SK-N-SH treated with all-trans-retinoic acid at 6 μM for 48 hours (cell line): ENCODE results near the gene PEPD.

Experiments
- ARNTL ChIP-seq: fragments of 450-650 bp; formaldehyde crosslinking; IDR thresholded peaks from 2 replicates; pipeline ENCODE4 v1.5.0; 2020; ENCODE audit warnings: low read depth, mild to moderate bottlenecking, moderate library complexity, borderline replicate concordance
- ISL1 ChIP-seq: fragments of 250-450 bp; sonication (Bioruptor Pico); IDR thresholded peaks from 2 replicates; pipeline ENCODE4 v2.1.2; 2022; ENCODE audit warnings: mild to moderate bottlenecking, moderate library complexity
- PPARA ChIP-seq: fragments of 250-450 bp; sonication (Bioruptor Pico); IDR thresholded peaks from 2 replicates; pipeline ENCODE4 v1.5.0; 2020; ENCODE audit warnings: mild to moderate bottlenecking, borderline replicate concordance
- RARB ChIP-seq: fragments of 250-450 bp; sonication (Bioruptor Pico); IDR thresholded peaks from 2 replicates; pipeline ENCODE4 v1.8.0; 2021; ENCODE audit warnings: mild to moderate bottlenecking, moderate library complexity
- SNAI2 ChIP-seq: fragments of 250-450 bp; sonication (Bioruptor Pico); IDR thresholded peaks from 2 replicates; pipeline ENCODE4 v1.5.0; 2020; ENCODE audit warnings: mild to moderate bottlenecking, moderate library complexity
- TCF4 ChIP-seq: fragments of 250-450 bp; sonication (Bioruptor Pico); IDR thresholded peaks from 2 replicates; pipeline ENCODE4 v1.8.0; 2021; ENCODE audit warnings: mild to moderate bottlenecking, moderate library complexity, borderline replicate concordance
- ZC3H10 ChIP-seq: fragments of 250-450 bp; sonication (Bioruptor Pico); IDR thresholded peaks from 2 replicates; pipeline ENCODE4 v1.5.1; 2021; ENCODE audit warnings: mild to moderate bottlenecking, moderate library complexity
- TF ChIP-seq, protein P1 (sequence below): fragments of 250-450 bp; sonication (Bioruptor Pico); IDR thresholded peaks from 2 replicates; pipeline ENCODE4 v1.8.0; 2020; ENCODE audit warnings: mild to moderate bottlenecking, moderate library complexity, borderline replicate concordance

DNA sequence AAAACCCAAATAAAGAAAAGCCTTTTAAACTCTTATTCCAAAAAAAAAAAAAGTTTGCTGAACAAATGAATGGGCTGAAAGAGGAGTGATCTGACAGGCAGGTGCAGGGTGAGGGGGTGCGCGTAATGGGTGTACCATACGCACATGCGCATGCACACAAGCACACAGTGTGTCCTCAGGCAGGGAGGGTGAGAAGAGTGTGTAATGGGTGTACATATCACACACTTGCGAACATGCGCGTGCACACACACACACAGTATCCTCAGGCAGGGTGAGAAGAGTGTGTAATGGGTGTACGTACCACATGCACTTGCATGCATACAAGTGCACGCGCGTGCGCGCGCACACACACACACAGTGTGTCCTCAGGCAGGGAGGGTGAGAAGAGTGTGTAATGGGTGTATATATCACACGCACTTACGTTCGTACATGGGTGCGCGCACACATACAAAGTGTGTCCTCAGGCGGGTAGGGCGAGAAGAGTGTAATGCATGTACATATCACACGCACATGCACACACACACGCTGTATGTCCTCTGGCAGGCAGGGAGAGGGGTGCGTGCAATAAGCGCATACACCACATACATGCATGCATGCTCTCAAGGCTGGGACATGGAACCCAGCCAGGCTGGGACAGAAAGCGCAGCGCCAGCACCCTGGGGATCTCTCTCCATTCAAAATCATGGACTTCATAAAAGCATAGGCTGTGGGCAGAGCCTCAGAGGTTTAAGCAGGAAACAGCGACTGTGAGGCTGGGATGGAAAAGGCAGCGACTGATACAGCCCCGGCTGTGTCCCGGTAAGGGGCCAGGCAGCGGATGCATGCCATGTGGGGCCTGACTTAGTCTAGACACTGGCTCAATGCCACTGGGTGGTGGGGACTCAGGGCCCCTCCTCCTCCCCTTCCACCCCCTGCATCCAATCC lies 77.7 kb downstream of the PEPD start:
- TF ChIP-seq TCF4 (CRISPR knock-in tag) (no peak), RARB (CRISPR knock-in tag) (no peak), ZC3H10 (CRISPR knock-in tag) (no peak), SNAI2 (no peak), PPARA (no peak), ARNTL (no peak), ISL1 (CRISPR knock-in tag) (no peak)
- TF ChIP-seq, protein P1, sequence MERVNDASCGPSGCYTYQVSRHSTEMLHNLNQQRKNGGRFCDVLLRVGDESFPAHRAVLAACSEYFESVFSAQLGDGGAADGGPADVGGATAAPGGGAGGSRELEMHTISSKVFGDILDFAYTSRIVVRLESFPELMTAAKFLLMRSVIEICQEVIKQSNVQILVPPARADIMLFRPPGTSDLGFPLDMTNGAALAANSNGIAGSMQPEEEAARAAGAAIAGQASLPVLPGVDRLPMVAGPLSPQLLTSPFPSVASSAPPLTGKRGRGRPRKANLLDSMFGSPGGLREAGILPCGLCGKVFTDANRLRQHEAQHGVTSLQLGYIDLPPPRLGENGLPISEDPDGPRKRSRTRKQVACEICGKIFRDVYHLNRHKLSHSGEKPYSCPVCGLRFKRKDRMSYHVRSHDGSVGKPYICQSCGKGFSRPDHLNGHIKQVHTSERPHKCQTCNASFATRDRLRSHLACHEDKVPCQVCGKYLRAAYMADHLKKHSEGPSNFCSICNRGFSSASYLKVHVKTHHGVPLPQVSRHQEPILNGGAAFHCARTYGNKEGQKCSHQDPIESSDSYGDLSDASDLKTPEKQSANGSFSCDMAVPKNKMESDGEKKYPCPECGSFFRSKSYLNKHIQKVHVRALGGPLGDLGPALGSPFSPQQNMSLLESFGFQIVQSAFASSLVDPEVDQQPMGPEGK (CRISPR knock-in tag): no peak
